A172 (cell line): ENCODE results near the gene LPIN2. TPM values are rescaled to one million over a fixed set of nuclear protein-coding genes. Genes with fewer than 3 reads are reported as not detected.

ENCODE experiments used
- DNase-seq: peaks from one replicate; pipeline ENCODE4 v3.0.0-alpha.2; 2015; ENCODE audit warnings: low spot score
- total RNA-seq: library from RNA; depleted of rRNA; stranded (reverse); fragments of >200 nt; shearing (Covaris generic); gene quantifications from 2 replicates; pipeline ENCODE4 v1.2.3, GENCODE V29; 2014

LPIN2 gene
- total RNA-seq, 1 experiment from 2014 or later = 26.1 TPM

DNA sequence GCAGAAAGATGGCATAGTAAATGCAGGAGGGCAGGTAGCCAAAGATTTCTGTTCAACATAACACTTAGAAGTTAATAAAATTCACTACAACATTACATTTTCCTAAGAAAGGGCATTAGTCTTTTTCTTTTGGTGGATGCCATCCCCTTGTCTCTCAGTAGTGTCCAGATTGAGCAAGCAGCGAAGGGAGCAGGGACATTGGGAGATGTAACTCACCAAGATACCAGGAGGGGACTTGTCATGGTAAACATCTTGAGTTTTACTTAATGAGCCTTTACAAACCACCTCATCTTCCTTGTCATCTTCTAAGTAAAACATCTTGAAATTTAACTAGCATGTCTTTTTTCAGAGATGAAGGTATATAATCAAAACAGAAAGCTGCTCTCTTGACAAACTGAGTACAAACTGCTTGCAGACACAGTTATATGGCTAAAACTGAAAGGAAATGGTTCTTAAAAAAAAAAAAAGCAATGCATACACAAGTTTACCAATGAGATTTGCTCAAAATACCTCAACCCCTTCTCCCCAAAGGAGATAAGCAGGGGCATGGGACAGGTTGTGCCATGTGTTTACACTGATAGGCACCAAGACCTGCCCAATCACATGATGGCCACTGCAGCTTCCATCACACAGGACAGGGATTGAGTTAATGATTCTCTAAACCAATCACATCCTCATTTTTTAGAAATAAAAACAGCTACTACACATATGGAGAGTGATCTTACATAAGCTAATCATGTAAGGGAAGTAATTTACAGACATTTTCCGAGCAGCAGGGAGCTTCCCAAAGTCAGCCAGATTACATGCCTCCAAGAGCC lies 30.3 kb downstream of the LPIN2 start:
- DNase-seq = no peak

DNA sequence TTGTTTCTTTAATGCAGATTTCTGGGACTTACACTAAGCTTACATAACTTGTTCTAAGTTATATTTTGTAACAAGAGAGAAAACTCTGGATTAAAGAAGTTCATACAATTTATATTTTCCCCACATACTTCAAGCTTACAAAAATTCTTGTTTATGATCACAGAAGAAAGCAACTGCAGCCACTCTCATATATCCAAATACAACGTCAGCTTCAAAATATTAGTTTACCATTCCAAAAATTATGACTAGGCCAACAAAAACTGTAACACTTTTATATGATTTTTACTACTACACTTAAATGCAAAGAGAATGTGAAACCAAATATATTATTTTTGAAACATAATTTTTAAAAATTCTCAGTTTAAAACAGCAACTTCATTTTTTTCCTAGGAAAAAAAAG lies 30.9 kb downstream of the LPIN2 start:
- DNase-seq = no peak

DNA sequence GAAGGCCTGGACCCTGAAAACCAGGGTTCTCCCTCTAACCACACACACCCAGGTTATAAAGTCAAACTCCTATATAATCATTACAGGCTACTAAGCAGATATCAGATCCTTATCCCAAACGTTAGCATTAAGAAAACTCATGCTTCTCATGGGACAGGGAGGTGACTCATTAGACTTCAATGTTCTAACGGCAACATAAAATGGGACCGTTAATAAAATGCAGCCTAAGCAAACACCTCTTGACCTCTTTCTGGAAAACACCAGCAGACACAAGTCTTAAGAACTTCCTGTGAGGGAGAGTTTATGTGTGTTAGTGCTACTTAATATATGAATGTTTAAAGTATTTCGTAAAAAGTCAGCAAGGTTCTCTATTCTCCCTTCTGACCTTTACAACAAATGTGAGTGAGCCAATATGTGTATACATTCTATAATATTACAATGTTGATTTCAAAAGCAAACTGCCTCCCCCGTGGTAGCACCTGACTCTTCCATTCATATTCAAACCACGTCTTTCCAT lies 31.7 kb downstream of the LPIN2 start:
- DNase-seq = peak; percentile 78

DNA sequence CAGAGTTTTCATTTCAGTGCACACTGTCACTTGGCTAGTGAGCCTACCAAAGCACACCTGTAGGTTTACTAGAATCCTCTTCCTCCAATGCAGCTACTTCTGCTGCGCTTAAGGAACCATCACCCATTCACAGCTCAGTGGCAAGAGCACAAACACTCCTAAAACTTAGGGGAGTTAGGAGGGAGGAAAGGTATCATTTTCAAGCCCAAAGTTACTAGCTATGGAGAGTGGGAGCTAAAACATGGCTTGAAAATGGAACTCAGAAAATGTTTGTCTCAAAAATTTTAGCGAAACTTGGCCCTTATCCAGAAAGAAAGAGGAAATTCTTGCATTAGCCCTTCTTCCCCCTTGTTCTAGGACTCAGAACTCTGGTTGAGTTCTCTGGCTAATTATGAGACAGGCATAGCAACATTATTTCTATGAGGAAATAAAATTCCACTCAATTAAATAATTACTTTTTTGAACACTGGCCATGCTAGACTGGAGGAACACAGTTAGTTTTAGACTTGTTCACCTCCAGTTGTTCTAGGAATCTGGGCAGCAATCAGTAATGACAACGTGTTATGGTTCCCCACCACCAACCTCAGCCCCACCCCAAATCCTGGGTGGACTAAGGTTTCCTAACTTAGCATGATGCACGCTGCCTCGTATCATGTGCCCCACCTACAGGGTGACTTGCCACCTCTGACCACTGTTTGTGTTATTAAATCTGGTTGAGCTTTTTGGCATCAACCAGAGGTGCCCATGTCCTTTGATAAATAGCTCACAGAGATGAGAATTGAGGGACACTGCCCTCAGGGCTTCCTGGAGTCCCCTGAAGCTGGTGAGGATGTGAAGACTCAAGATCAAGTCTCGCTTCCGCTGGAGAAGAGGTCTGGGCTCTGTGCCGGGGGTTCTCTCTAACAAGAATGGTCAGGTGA lies 32.8 kb downstream of the LPIN2 start:
- no peak for DNase-seq

DNA sequence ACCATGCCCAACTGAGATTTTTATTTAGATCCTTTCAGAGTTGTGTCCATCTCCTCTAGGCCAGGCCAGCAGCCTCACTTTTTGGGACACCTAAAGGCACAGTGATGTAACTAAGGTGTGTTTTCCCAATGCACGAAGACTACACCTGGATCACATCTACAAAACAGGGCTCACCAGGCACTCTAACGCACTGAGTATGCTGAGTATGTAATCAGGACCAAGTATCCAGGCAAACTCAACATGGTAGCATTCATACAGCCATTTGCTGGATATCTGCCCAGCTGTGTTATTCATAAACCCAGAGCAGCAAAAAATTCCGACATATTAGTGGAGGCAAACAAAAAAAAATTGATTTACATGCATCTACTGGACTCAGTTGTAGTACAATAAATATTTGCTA lies 33.8 kb downstream of the LPIN2 start:
- DNase-seq = no peak

DNA sequence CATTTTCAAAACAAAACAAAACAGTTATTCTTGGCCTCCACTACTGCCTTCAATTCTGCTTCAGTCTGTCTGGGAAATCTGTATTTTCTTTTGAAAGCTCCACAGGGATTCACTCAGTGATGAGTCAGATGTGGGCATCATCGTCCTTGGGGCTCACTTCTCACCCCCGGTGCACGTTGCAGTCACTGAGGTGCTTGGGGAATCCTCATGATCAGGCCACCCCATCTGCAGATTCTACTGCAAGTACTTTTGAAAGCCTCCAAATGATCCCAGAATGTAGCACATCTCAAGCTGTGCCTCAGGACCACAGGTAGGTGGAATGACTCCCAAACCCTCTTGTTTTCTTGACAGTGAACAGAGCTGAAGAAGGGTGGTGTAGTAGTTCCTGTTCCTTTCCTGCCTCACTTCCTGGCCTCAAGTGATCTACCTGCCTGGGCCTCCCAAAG lies 34.3 kb downstream of the LPIN2 start:
- DNase-seq = peak; percentile 88

DNA sequence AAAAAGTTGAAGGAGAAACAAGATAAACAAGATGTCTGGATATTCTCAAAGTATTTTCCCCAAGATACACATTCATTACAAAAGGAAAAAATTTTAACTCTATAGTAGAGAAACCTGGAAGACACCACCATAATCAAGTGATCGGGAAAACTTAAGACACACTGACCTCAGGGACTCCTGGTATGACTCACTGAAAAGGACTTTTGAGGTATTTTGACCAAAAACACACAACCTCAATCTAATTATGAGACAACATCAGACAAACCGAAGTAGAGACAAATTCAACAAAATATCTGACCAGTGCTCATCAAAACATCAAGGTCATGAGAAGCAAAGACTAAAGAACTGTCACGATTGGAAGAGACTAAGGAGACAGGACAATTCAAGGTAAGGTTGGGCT lies 34.7 kb downstream of the LPIN2 start:
- peak; percentile 46 for DNase-seq

DNA sequence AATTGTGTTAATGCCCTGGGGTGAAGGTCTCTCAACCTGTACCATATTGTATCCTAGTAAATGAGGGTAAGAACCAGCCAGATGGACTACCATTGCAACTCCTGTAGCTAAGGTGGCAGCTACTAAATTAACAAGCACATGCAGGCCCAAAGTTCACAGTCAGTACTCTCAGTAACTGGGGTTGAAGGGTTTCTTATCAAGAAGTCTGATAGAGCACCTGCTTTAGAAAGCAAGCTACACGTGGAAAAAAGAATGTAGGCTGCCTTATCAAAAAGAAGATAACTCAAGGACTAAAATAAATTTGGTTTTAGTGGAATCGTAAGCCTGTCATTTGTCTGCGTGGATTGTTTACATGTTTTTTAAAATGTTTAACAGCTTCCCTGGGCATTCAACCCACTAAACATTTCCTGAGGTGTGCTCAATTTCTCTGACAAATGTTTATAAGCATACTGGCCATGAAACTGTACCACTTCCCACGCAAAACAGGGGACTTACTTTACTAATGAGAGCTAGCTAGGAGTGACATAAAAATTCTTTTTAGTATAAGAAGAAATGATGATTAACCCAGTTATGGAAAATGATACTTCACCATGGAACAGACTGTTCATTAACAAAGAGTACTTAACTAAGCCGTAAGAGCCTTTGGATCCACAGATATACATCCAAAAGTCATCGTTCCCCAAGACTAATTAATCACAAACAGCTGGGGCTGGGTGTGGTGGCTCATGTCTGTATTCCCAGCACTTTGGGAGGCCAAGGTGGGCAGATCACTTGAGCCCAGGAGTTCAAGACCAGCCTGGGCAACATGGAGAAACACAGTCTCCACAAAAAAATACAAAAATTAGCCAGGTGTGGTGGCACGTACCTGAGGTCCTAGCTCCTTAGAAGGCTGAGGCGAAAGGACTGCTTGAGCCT lies 36.5 kb downstream of the LPIN2 start:
- DNase-seq = no peak

DNA sequence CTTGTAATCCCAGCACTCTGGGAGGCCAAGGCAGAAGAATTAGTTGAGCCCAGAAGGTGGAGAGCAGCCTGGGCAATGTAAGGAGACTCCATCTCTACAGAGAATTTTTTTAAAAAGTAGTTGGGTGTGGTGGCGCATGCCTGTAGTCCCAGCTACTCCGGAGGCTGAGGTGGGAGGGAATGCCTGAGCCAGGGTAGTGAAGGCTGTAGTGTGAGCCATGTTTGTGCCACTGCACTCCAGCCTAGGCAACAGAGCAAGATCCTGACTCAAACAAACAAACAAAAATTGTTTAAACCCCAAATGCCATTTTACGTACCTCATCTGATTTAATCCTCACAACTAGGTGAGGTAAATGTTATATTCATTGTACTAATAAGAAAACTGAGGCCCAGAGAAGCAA lies 38.2 kb downstream of the LPIN2 start:
- DNase-seq = no peak

DNA sequence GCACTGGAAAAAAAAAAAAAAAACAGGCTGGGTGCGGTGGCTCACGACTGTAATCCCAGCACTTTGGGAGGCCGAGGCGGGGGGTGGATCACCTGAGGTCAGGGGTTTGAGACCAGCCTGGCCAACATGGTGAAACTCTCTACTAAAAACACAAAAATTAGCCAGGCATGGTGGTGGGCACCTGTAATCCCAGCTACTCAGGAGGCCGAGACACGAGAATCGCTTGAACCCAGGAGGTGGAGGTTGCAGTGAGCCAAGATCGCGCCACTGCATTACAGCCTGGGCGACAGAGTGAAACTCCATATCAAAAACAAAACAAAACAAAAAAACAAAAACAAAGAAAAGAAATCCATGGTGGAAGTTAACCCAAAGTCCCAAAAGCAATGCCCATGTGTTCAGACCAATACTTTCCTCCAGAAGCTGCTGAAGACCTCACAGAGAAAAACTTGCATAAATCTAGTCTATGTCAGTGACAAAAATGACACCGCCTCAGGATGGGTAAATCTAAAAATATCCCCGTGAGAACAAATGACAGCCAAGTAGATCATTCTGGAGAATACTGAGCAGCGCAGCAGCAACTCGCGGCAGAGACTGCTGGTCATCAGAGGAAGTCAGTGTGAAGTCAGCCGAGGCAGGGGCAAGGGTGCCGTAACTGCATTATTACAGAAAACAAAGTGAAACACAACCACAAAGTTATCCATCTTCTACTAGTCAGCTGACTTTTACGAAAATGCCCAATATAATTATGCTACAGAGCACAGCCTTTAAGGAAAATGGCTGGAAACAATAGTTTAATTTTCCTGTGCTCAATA lies 41.0 kb downstream of the LPIN2 start:
- no peak for DNase-seq

DNA sequence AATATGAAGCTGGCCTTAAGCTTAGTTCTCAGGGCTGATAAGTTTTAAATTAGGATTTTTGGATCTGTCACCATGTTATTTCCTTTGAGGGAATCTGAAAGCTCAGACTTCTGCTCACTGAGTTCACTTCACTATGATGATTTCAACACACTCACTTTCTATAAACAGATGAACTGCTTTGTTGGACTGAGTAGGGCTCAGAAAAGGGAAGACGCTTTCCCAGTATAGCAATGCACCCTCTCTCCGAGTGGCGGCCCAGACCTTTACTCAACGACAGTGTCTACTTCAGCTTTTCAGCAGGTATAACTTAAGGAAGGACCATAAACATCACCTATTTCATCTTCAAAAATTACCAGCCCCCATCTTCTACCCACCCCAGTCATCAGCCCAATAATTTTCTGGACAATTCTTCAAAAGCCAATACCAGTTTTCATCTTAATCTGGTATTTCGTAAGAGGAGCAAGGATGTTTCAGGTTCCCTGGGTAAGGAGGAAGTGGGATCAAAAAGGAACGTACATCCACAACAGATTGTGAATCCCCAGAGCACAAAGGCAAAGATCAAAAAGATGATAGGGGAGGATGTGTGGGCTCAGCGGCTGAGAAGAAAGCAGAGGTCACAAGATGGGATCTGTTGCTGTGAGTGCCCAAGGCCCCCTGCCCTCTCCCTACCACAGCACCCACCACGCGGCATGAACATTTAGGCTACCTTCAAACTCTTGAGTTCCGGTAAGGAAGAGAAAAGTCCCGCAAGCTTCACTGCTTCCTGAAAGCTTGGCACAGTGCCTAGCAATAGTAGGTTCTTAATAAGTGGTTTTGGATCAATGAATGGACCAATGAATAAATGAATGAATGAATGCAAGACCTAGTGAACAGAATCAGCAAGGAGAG lies 41.9 kb downstream of the LPIN2 start:
- DNase-seq = no peak

DNA sequence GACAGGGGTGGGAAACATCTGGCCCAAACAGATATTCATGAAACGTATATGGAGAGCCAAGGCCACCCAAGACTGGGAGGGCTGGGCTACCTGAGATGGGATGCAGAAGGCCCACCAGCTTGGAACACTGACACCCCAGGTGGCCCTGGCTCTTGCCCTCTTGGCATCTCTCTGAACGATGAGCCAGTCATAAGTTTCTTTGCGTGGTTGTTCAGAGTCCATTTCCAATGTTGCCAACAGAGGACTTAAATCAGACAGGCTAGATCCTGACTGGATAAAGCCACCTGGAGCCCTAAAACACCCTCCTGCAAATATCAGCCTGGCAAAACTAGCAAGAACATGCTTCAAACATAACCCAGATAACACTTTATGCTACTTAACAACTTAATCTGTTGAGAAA lies 42.6 kb downstream of the LPIN2 start:
- DNase-seq = no peak

DNA sequence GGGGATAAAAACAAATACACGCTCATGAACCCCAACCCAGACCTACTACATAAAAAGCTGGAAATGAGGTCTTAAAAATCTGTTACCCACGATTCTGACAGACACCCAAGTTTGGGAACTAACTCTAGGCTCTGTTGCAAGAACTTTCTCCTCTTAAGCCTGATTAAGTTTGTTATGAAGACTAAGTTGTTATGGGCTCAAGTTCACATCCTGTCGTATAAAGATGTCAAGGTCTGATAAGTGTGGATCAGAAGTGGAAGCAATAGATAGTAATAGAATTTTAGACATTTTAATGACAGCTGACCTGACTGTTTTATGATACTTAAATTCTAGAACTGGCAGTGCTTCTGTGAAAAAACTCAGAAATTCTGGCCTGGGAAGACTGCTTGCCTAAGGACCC lies 43.2 kb downstream of the LPIN2 start:
- no peak for DNase-seq

DNA sequence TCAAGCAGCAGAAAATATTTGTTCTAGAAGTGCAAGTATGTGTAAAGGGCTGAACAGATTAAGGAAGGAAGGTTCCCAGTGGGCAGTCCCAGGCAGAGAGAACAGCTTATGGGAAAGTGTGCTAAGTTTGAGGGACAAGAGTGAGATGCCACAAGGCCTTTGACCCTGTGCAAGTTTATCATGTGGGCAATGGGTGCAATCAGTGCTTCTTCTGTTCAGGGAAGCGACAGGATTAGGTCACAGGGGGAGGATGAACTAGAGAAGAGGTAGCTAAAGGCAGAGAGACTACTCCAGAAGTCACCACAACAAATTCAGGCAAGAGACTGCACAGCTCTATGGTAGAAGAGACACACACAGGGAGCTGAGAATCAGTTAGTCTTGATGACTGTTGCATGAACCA lies 44.3 kb downstream of the LPIN2 start:
- no peak for DNase-seq

DNA sequence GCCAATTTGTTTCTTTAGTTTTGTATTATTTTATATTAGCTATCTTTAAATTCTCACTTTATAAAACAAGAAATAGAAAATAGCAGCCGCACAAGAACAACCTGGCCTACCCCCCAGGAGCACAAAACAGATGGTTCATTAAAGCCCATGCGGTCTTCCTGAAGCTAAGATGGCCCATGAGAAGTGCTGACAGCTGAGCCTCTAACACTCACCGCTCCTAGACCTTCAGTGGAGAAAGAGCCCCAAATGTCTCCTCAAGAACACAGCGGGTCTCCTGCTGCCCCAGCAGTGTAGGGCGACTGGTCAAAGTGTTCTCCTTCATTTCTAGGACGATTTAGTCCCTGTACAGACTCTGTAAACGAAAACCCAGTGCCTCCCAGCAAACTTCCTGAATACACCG lies 45.1 kb downstream of the LPIN2 start:
- no peak for DNase-seq

DNA sequence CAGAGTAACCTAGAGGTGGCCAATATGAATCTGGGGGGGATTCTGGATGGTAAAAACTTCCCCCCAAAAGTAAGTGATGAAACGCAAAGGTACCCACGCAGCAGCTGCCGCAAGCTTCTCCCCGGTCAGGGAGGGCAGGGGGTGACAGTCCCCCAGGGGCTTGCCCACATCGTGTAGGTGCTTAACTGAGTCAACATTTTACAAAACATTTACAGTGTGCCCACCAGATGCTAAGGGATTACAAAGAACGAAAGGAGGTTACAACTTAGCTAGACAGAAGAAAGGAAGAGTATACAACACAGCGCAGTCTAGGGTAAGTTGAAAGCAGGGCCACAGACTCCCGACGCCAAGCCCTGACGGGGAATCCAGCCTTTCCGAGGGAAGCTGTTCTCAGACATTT lies 45.6 kb downstream of the LPIN2 start:
- DNase-seq = no peak

DNA sequence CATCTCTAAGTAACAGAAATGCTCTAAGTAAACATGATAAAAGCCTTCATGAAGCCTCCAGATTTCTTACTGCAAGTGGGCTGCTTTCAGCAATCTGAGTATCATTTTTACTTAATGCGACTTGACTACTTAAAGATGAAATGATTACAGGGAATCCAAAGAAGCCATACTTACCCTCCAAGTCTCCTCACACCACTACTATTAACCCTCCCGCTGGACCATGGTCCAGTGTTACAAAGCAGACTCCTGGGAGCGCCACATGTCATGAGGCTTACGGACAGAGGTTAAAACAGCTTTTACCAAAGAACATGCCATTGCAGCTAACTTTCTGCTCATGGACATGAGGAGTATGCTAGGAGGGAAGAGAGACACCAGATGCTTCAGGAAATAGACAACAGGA lies 46.4 kb downstream of the LPIN2 start:
- no peak for DNase-seq

DNA sequence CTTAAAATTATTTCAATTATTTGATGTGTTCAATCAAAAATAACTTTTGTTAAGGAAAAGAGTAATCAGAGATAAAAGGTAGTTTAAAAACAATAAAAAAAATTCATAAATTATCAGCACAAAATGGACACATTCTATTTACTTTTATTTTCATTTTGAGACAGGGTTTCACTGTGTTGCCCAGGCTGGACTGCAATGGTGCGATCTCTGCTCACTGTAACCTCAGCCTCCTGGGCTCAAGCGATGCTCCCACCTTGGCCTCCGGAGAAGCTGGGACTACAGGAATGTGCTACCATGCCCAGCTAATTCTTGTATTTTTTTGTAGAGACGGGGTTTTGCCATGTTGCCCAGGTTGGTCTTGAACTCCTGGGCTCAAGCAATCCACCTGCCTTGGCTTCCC lies 47.1 kb downstream of the LPIN2 start:
- DNase-seq = no peak

DNA sequence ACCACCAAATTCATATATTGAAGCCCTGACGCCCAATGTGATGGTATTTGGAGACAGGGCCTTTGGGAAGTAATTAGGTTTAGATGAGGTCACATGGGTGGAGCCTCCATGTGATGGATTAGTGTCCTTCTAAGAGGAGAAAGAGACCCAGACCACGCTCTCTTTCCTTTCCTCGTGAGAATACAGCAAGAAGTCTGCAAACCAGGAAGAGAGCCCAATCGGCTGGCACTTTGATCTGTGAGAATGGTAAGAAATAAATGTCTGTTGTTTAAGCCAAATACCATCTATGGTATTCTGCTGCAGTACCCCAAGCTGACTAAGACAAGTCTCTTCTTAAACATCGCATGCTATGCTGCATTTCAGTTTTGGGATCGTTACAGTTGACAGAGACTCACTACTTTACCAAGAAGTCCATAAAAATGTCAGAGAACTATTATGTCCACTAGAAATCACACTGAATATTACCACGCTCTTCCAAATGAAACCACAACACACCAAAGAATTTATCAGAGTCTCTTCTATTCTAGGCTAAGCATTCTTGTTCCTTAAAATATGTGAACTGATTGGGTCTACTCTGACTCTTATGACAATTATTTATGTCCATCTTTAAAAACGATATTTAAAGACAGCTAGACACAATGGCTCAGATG lies 48.5 kb downstream of the LPIN2 start:
- DNase-seq = no peak
